DOHH2 (cell line): Measurements from ENCODE around the gene WEE1.

Experiments used
- CTCF ChIP-seq: fragments of 200-600 bp; sonication (generic); IDR thresholded peaks from one replicate; pipeline ENCODE4 v1.5.1; 2014; ENCODE audit warnings: antibody characterized with exemption, mild to moderate bottlenecking, low read depth, low read length; ENCODE audit not compliant: poor library complexity, severe bottlenecking
- EZH2phosphoT487 ChIP-seq: fragments of 200-600 bp; sonication (generic); IDR thresholded peaks from 2 replicates; pipeline ENCODE4 v1.6.1; 2017; ENCODE audit warnings: borderline replicate concordance, mild to moderate bottlenecking, antibody characterized with exemption, low read length, moderate library complexity, mixed read lengths

- TF ChIP-seq EZH2phosphoT487: no peak
- no peak for TF ChIP-seq CTCF
These were observed 45.5 kb downstream of the WEE1 start for GRCh38 chr11:9619004-9619403.
